Stimulated activated effector memory CD8-positive, alpha-beta T cell treated with anti-CD3 and anti-CD28 coated beads, Interleukin-12 subunit alpha, Interleukin-12 subunit beta, amount 100 ng/mL, for 72 hours (primary cell): ENCODE measurements around the gene MED13L.
"Not testable (repeated sequence)": the region's sequence is repeated elsewhere in the genome, so short reads cannot be mapped to it uniquely, and the experiment has no call there.

Experiments
- ATAC-seq: fragments of 150-1000 bp; cut with Tn5 transposase; 2 replicates; pipeline ENCODE4 v1.10.0; 2021
- DNase-seq, 2 donors: peaks; one replicate each; pipeline ENCODE4 v3.0.0; 2021 to 2022; ENCODE audit warnings: low spot score in 2 of 2
- H3K27ac Mint-ChIP-seq: one replicate; pipeline ENCODE4 v1.8.0; 2022; ENCODE audit warnings: mild to moderate bottlenecking, mixed read lengths
- H3K36me3 Mint-ChIP-seq: one replicate; pipeline ENCODE4 v1.8.0; 2022; ENCODE audit warnings: mild to moderate bottlenecking, mixed read lengths
- H3K4me1 Mint-ChIP-seq: one replicate; pipeline ENCODE4 v1.8.0; 2022; ENCODE audit warnings: mixed read lengths
- H3K4me3 Mint-ChIP-seq: one replicate; pipeline ENCODE4 v1.8.0; 2022; ENCODE audit warnings: mild to moderate bottlenecking, mixed read lengths
- H3K9me3 Mint-ChIP-seq: one replicate; pipeline ENCODE4 v1.8.0; 2022; ENCODE audit warnings: mixed read lengths

Gene MED13L

GRCh38 chr12:116294454-116295165, 17.1 kb upstream of the MED13L start:
- Mint-ChIP-seq H3K27ac (no peak overlapping the region), H3K4me1 (no peaks in the 10 kb centered on the region), H3K9me3 (peaks cover 3% of the 10 kb centered on the region), H3K36me3 (no peaks in the 10 kb centered on the region), H3K4me3 (no peak overlapping the region)
- ATAC-seq (no peak), DNase-seq (no peak)

- Mint-ChIP-seq H3K4me3 (no peak overlapping the region), H3K4me1 (no peaks in the 10 kb centered on the region), H3K27ac (no peak overlapping the region), H3K36me3 (no peaks in the 10 kb centered on the region), H3K9me3 (peaks cover 3% of the 10 kb centered on the region)
- ATAC-seq, result no peak
- DNase-seq, result no peak
These were observed 16.4 kb upstream of the MED13L start for GRCh38 chr12:116293687-116294453.

GRCh38 chr12:116291218-116291617, 13.7 kb upstream of the MED13L start:
- DNase-seq, result no peak
- no peaks in the 10 kb centered on the region for H3K4me1 Mint-ChIP-seq
- H3K36me3 Mint-ChIP-seq, result no peaks in the 10 kb centered on the region
- H3K4me3 Mint-ChIP-seq, result no peak overlapping the region
- no peak overlapping the region for H3K27ac Mint-ChIP-seq
- H3K9me3 Mint-ChIP-seq, result peaks cover 3% of the 10 kb centered on the region
- ATAC-seq, result no peak

- Mint-ChIP-seq H3K36me3 (no peaks in the 10 kb centered on the region), H3K9me3 (no peaks in the 10 kb centered on the region), H3K4me1 (no peaks in the 10 kb centered on the region), H3K27ac (no peak overlapping the region), H3K4me3 (no peak overlapping the region)
- DNase-seq (no peak), ATAC-seq (no peak)
These were observed 11.2 kb upstream of the MED13L start for GRCh38 chr12:116288735-116289134.

- no peak overlapping the region for H3K4me3 Mint-ChIP-seq
- no peak for ATAC-seq
- H3K4me1 Mint-ChIP-seq, result no peaks in the 10 kb centered on the region
- no peak for DNase-seq
- H3K36me3 Mint-ChIP-seq, result no peaks in the 10 kb centered on the region
- H3K9me3 Mint-ChIP-seq, result no peaks in the 10 kb centered on the region
- H3K27ac Mint-ChIP-seq, result no peak overlapping the region
These were observed 10.4 kb upstream of the MED13L start for GRCh38 chr12:116287842-116288301.

- no peak for DNase-seq
- no peak for ATAC-seq
- Mint-ChIP-seq H3K9me3 (no peaks in the 10 kb centered on the region), H3K4me3 (no peak overlapping the region), H3K27ac (no peak overlapping the region), H3K4me1 (peaks cover 7% of the 10 kb centered on the region), H3K36me3 (no peaks in the 10 kb centered on the region)
These were observed 6.9 kb upstream of the MED13L start for GRCh38 chr12:116284396-116284795.

- not testable (repeated sequence) for DNase-seq, H3K9me3 Mint-ChIP-seq, H3K27ac Mint-ChIP-seq, H3K36me3 Mint-ChIP-seq, H3K4me3 Mint-ChIP-seq, ATAC-seq, H3K4me1 Mint-ChIP-seq
These were observed 6.4 kb upstream of the MED13L start for GRCh38 chr12:116283881-116284280.

- Mint-ChIP-seq H3K36me3 (peaks cover 5% of the 10 kb centered on the region), H3K27ac (no peak overlapping the region), H3K9me3 (no peaks in the 10 kb centered on the region), H3K4me3 (peak overlapping the region; percentile 26), H3K4me1 (peaks cover 7% of the 10 kb centered on the region)
- ATAC-seq, result peak; percentile 49
- DNase-seq, result no peak
These were observed 5.1 kb upstream of the MED13L start for GRCh38 chr12:116282371-116283286.

- Mint-ChIP-seq H3K4me3 (no peak overlapping the region), H3K36me3 (peaks cover 17% of the 10 kb centered on the region), H3K9me3 (no peaks in the 10 kb centered on the region), H3K4me1 (peaks cover 10% of the 10 kb centered on the region), H3K27ac (no peak overlapping the region)
- no peak for ATAC-seq
- DNase-seq, result no peak
These were observed 3.2 kb upstream of the MED13L start for GRCh38 chr12:116280595-116281290.

- Mint-ChIP-seq H3K9me3 (no peaks in the 10 kb centered on the region), H3K27ac (no peak overlapping the region), H3K4me1 (peaks cover 20% of the 10 kb centered on the region), H3K4me3 (peak overlapping the region; percentile 87), H3K36me3 (peaks cover 17% of the 10 kb centered on the region)
- ATAC-seq (no peak), DNase-seq (no peak)
These were observed 1.2 kb upstream of the MED13L start for GRCh38 chr12:116278667-116279066.

GRCh38 chr12:116278279-116278626, 760 bp upstream of the MED13L start:
- no peaks in the 10 kb centered on the region for H3K9me3 Mint-ChIP-seq
- no peak for ATAC-seq
- peak overlapping the region; percentile 87 for H3K4me3 Mint-ChIP-seq
- no peak for DNase-seq
- peaks cover 25% of the 10 kb centered on the region for H3K4me1 Mint-ChIP-seq
- H3K27ac Mint-ChIP-seq, result no peak overlapping the region
- peaks cover 17% of the 10 kb centered on the region for H3K36me3 Mint-ChIP-seq

GRCh38 chr12:116276652-116277466, 634 bp downstream of the MED13L start:
- Mint-ChIP-seq H3K9me3 (no peaks in the 10 kb centered on the region), H3K27ac (peak overlapping the region; percentile 91)
- peak; percentile 40 to 77 for DNase-seq

GRCh38 chr12:116274551-116275375, 2.7 kb downstream of the MED13L start:
- ATAC-seq (no peak), DNase-seq (no peak)
- Mint-ChIP-seq H3K27ac (no peak overlapping the region), H3K4me3 (peak overlapping the region; percentile 87), H3K36me3 (peaks cover 17% of the 10 kb centered on the region), H3K9me3 (no peaks in the 10 kb centered on the region), H3K4me1 (peaks cover 24% of the 10 kb centered on the region)

More at GRCh38 chr12:116276652-116277466, 634 bp downstream of the MED13L start:
- peak; percentile 75 for ATAC-seq
- Mint-ChIP-seq H3K36me3 (peaks cover 17% of the 10 kb centered on the region), H3K4me1 (peaks cover 24% of the 10 kb centered on the region), H3K4me3 (peak overlapping the region; percentile 87)
